Activated CD4-positive, alpha-beta memory T cell treated with anti-CD3 and anti-CD28 coated beads for 36 hours (primary cell): ENCODE measurements around the gene CIAO2A. TPM values are rescaled to one million over a fixed set of nuclear protein-coding genes. Genes with fewer than 3 reads are reported as not detected.

ENCODE experiments used
- CTCF ChIA-PET: fragments of 350-600 bp; sonication (Branson Sonifier 250); formaldehyde crosslinking; loops from one replicate; lab custom pipeline; 2021; ENCODE audit warnings: antibody characterized with exemption, inconsistent platforms; lab: Charles Lee
- POLR2A ChIA-PET: fragments of 350-600 bp; sonication (Branson Sonifier 250); formaldehyde crosslinking; loops from one replicate; lab custom pipeline; 2021; ENCODE audit warnings: antibody characterized with exemption; lab: Charles Lee
- DNase-seq: peaks from one replicate; pipeline ENCODE4 v3.0.0-alpha.2; 2020
- H3K27ac Mint-ChIP-seq: one replicate; pipeline ENCODE4 v1.8.0; 2021; ENCODE audit warnings: mixed read lengths
- H3K27me3 Mint-ChIP-seq: one replicate; pipeline ENCODE4 v1.8.0; 2021; ENCODE audit warnings: mixed read lengths
- H3K36me3 Mint-ChIP-seq: one replicate; pipeline ENCODE4 v1.8.0; 2021; ENCODE audit warnings: mixed read lengths
- H3K4me1 Mint-ChIP-seq: one replicate; pipeline ENCODE4 v1.8.0; 2021; ENCODE audit warnings: low read depth, mixed read lengths
- H3K4me3 Mint-ChIP-seq: one replicate; pipeline ENCODE4 v1.8.0; 2021; ENCODE audit warnings: mild to moderate bottlenecking, mixed read lengths
- H3K9me3 Mint-ChIP-seq: one replicate; pipeline ENCODE4 v1.8.0; 2021; ENCODE audit warnings: mixed read lengths
- intact Hi-C: fragments of 100-400 bp; cut with micrococcal nuclease; formaldehyde crosslinking; loops from one replicate; pipeline ENCODE4 v1.15.1; 2023
- total RNA-seq, 2 experiments: library from RNA; stranded (reverse); gene quantifications; one replicate each; pipeline ENCODE4 v1.2.3, GENCODE V29; 2021

Gene CIAO2A, protein sequence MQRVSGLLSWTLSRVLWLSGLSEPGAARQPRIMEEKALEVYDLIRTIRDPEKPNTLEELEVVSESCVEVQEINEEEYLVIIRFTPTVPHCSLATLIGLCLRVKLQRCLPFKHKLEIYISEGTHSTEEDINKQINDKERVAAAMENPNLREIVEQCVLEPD
- total RNA-seq = 10 to 100 TPM; 95.4 to 97.4 TPM

DNA sequence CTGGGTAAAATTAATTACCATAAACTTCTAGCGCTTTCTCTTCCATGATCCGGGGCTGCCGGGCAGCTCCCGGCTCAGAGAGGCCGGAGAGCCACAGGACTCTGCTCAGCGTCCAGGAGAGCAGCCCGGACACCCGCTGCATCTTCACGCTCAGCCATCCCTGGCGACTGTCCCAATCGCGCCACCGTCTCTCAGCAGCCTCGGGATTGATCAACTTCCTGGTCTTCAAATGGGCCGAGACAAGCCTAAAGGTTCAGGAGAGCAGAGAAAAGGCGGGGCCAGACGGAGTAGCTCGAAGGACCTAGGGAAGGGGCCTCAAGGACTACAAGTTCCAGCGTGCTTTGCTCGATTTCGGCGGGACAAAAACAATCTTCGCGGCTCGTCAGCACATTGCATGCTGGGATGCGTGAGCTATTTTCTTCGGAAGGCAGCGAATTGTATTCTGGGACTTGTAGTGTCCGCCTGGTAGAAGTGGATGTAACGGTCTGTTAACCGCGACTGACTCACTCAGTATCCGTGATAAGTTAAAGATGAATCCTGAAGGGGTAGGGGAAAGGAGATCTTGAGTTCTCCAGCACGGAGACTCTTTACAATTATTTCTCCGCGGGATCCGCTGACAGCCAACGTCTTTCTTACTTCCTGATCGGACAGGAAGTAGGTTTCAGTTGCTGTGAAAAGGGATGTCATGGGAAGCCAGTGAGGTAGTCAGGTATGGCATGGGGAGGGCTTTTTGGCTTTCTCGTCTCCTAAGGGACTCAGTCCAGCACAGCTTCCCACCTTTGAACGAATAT lies at the start of gene CIAO2A:
Gene CIAO2A (minus strand): TSS at position 212 of the 791 bp plus-strand sequence. CDS start 70 bp downstream, at position 142.
- ChIA-PET CTCF (interaction anchor here (0.7 to 1.8 kb wide), 7 partner anchors 18 to 342 kb away, joined by 3 to 15 read pairs (median 4); no protein-coding TSS in a partner anchor), POLR2A (interaction anchor here (0.7 to 2.7 kb wide), 10 partner anchors 17 to 590 kb away, joined by 3 to 8 read pairs (median 4); partner anchors contain the start of genes HERC1 and PPIB)
- intact Hi-C loops = loop anchor here (1.0 to 10.0 kb wide), 10 partner anchors 17 to 909 kb away; partner anchors contain the start of genes HERC1, PCLAF, RAB8B and TRIP4
- H3K27ac Mint-ChIP-seq = peak within 1 kb of the TSS; percentile 97
- no peaks in the 10 kb centered on the region for H3K27me3 Mint-ChIP-seq
- H3K9me3 Mint-ChIP-seq = no peaks in the 10 kb centered on the region
- H3K4me1 Mint-ChIP-seq = peaks cover 62% of the 10 kb centered on the region
- H3K4me3 Mint-ChIP-seq = peak within 1 kb of the TSS; percentile 99
- peak; percentile 98 for DNase-seq
- H3K36me3 Mint-ChIP-seq = peaks cover 6% of the 10 kb centered on the region

DNA sequence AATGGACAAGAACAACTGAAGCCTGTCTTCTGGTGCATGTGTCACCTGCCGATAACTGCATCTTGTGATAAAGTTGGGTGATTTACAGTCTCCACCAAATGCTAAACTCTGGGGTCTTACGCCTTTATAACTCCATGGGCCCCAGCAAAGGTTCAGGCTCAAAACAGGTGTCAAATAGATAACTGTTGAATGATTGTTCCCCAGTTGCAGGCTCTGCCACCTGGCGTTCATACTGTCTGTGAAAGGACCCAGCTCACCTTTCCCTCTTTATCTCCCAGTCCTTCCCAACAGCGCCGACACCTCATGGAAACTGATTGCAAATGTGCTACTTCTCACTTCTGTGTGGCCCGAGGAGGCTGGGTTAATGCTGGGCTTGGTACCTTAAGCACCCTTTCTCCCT lies 49.6 kb upstream of the CIAO2A start:
- H3K9me3 Mint-ChIP-seq = no peaks in the 10 kb centered on the region
- ChIA-PET POLR2A (no interaction called here), CTCF (no interaction called here)
- peaks cover 3% of the 10 kb centered on the region for H3K36me3 Mint-ChIP-seq
- H3K27me3 Mint-ChIP-seq = no peaks in the 10 kb centered on the region
- no peak overlapping the region for H3K4me3 Mint-ChIP-seq
- H3K27ac Mint-ChIP-seq = no peak overlapping the region
- DNase-seq = no peak
- no peaks in the 10 kb centered on the region for H3K4me1 Mint-ChIP-seq
- intact Hi-C loops = no loop called here

DNA sequence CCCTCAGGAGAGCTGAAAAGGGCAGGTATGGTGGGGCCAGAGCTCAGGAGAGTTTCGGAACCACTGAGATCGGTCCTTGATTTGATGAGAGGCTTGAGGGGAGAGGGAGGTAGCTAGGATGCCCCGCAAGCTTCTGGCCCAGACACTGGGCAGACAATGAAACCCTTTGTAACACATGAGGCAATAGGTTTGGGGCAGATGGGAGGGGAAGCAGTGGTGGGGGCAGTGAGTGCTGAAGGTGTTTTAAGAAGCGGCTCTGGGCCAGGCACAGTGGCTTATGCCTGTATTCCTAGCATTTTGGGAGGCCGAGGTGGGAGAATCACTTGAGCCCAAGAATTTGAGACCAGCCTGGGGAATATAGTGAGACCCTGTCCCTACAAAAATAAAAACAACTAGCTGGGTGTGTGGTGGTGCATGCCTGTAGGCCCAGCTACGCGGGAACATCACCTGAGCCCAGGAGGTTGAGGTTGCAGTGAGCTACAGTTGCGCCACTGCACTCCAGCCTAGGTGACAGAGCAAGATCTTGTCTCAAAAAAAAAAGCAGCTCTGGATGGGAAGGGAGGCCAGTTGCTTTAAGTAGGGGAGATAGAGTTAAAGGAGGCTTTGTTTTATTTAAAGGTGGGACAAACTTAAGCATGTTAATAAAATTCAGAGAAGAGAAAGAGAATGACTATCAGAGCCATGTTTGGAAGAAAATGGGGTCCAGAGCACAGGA lies 48.3 kb upstream of the CIAO2A start:
- no peak overlapping the region for H3K4me3 Mint-ChIP-seq
- ChIA-PET POLR2A (interaction anchor here (0.6 kb wide), 1 partner anchor 29 kb away, joined by 3 read pairs; no protein-coding TSS in a partner anchor), CTCF (interaction anchor here (0.7 kb wide), 1 partner anchor 74 kb away, joined by 3 read pairs; no protein-coding TSS in a partner anchor)
- no peak overlapping the region for H3K27ac Mint-ChIP-seq
- no peaks in the 10 kb centered on the region for H3K9me3 Mint-ChIP-seq
- H3K27me3 Mint-ChIP-seq = no peaks in the 10 kb centered on the region
- no peak for DNase-seq
- intact Hi-C loops = no loop called here
- H3K36me3 Mint-ChIP-seq = peaks cover 8% of the 10 kb centered on the region
- H3K4me1 Mint-ChIP-seq = no peaks in the 10 kb centered on the region

DNA sequence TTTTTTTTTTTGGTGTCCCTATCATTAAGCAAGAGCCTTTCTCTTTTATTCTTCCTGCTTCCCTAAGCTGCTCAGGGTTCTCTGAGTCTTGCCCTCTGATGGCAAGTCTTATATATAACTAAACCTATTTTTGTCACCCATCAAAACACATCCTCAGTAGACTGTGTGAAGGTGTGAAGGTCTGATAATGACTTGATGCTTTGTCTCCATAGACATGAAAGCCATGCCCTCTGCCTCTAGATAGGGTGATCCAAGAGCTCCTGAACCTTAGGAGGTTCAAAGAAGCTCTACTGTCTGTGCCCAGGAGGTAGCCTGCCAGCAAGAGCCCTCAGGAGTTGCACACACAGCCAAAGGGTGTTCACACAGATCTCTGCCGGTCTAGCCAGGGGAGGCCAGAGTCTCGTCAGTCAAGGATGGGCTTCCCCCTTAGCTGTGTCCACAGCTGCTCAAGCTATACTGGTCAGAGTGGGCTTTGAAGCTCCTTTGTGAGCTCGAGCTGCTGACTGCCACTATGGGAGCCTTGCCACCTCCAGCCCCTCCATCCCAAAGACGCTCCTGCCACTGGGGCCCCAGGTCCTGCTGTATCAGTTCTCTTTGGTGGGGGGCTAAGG lies 44.8 kb upstream of the CIAO2A start:
- no peak for DNase-seq
- CTCF ChIA-PET = interaction anchor here (0.6 to 0.7 kb wide), 2 partner anchors 16 to 17 kb away, joined by 3 to 5 read pairs; no protein-coding TSS in a partner anchor
- H3K9me3 Mint-ChIP-seq = no peaks in the 10 kb centered on the region
- H3K4me3 Mint-ChIP-seq = no peak overlapping the region
- intact Hi-C loops = no loop called here
- no peaks in the 10 kb centered on the region for H3K4me1 Mint-ChIP-seq
- no peak overlapping the region for H3K27ac Mint-ChIP-seq
- H3K36me3 Mint-ChIP-seq = peaks cover 15% of the 10 kb centered on the region
- POLR2A ChIA-PET = interaction anchor here (0.6 kb wide), 1 partner anchor 1045 kb away, joined by 3 read pairs; no protein-coding TSS in a partner anchor
- H3K27me3 Mint-ChIP-seq = no peaks in the 10 kb centered on the region

DNA sequence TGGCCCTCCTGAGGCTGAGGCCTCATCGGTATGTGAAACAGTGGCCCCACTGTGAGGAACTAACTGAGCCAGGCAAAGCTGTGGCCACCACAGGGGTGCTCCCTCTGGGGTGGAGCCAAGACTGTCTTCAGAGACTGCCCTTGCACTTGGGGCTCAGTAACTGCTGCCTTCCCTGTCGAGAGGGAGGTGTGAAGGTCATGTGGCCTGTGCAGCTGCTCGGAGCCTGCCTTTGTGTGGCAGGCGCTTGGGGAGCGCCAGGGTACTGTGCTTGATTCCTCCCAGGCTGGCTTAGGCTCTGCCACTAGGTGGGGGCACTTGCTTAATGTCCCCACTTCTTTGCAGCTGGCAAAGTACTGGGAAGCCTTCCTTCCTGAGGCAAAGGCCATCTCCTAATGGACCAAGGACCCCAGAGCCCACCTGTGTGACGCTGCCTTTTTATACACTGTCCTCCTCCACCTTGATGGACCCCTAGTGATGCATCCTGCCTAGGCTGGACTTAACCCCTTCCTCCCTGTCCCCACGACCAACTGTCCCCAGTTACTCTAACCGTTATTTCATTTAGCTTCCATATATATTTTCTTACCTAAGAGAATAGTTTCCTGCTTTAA lies 43.7 kb upstream of the CIAO2A start:
- no peak for DNase-seq
- Mint-ChIP-seq H3K4me3 (no peak overlapping the region), H3K27me3 (no peaks in the 10 kb centered on the region), H3K27ac (no peak overlapping the region), H3K9me3 (no peaks in the 10 kb centered on the region), H3K36me3 (peaks cover 21% of the 10 kb centered on the region), H3K4me1 (no peaks in the 10 kb centered on the region)
- POLR2A ChIA-PET = no interaction called here
- CTCF ChIA-PET = interaction anchor here (0.6 to 1.0 kb wide), 2 partner anchors 16 kb away, joined by 5 read pairs; no protein-coding TSS in a partner anchor
- intact Hi-C loops = no loop called here

DNA sequence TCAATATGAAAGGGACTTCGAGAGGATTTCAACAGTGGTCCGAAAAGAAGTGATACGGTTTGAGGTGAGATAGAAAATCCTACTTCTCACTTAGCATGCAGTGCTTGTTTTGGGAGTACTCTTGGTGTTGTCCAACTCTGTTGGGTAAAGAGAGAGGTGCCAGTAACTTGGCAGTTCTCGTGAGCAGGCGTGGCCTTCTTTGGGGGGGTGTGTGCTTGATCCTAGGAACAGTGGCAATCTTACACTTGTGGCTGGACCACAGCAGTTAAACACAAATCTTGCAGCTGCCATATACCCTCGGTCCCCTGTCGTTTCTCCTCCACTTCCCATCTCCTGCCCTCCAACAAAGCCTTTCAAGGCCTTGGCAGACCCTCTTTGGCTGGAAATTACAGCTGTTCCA lies 42.7 kb upstream of the CIAO2A start:
- H3K4me1 Mint-ChIP-seq = no peaks in the 10 kb centered on the region
- ChIA-PET CTCF (no interaction called here), POLR2A (no interaction called here)
- peaks cover 30% of the 10 kb centered on the region for H3K36me3 Mint-ChIP-seq
- intact Hi-C loops = no loop called here
- DNase-seq = no peak
- no peak overlapping the region for H3K27ac Mint-ChIP-seq
- no peak overlapping the region for H3K4me3 Mint-ChIP-seq
- no peaks in the 10 kb centered on the region for H3K27me3 Mint-ChIP-seq
- no peaks in the 10 kb centered on the region for H3K9me3 Mint-ChIP-seq

DNA sequence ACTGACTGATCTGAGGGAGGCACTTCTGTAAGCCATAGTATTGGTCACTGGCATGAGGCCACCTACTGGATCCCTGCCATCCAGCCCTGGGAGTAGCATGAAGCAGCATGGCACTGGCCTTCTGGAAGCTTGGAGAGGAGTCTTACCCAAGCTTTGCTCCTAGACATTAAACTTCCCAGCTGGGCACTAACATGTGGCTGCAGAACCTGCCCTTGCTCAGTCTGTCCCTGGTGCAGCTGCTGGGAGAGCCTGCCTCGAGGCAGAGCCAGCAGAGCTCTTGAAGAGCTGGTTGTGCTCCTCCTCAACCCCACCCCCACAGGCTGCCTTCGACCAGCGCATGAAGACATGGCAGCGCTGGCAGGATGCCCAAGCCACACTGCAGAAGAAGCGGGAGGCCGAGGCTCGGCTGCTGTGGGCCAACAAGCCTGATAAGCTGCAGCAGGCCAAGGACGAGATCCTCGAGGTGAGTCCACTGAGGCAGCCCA lies 40.7 kb upstream of the CIAO2A start:
- H3K9me3 Mint-ChIP-seq = no peaks in the 10 kb centered on the region
- no peak overlapping the region for H3K4me3 Mint-ChIP-seq
- CTCF ChIA-PET = no interaction called here
- no peaks in the 10 kb centered on the region for H3K4me1 Mint-ChIP-seq
- no peak overlapping the region for H3K27ac Mint-ChIP-seq
- H3K27me3 Mint-ChIP-seq = no peaks in the 10 kb centered on the region
- POLR2A ChIA-PET = no interaction called here
- intact Hi-C loops = no loop called here
- H3K36me3 Mint-ChIP-seq = peaks cover 36% of the 10 kb centered on the region
- DNase-seq = no peak

DNA sequence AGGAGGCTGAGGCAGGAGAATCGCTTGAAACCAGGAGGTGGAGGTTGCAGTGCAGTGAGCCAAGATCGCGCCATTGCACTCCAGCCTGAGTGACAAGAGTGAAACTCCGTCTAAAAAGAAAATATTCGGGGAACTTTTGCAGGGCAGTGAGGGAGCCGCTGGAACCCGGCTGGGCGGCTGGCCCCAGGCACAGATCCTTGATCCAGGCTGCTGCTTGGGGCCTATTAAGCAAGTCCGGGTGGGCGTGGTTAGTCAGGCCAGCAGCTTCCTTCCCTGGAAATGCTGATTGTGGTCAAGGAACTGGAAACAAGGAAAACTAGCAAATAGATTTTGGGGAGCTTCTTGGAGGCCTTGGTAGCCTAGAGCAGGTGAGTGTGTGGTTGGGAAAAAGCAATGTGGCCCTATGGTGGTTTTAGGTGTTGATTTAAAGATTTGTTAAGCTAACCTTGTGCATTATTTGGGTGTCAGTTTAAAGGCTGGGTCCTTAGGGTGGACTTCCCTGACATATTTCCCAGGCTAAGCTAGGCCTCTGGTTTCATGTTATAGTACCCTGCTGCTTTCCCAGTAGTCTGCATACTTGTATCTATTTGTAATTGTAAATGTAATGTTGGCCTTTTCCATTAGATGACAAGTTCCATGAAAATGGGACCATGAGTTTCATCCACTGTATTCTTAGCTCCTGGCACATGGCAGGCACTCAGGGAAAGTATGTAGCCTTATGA lies 40.1 kb upstream of the CIAO2A start:
- POLR2A ChIA-PET = no interaction called here
- CTCF ChIA-PET = no interaction called here
- intact Hi-C loops = no loop called here
- Mint-ChIP-seq H3K27me3 (no peaks in the 10 kb centered on the region), H3K36me3 (peaks cover 36% of the 10 kb centered on the region), H3K4me3 (no peak overlapping the region), H3K9me3 (no peaks in the 10 kb centered on the region), H3K27ac (no peak overlapping the region), H3K4me1 (no peaks in the 10 kb centered on the region)
- DNase-seq = no peak

DNA sequence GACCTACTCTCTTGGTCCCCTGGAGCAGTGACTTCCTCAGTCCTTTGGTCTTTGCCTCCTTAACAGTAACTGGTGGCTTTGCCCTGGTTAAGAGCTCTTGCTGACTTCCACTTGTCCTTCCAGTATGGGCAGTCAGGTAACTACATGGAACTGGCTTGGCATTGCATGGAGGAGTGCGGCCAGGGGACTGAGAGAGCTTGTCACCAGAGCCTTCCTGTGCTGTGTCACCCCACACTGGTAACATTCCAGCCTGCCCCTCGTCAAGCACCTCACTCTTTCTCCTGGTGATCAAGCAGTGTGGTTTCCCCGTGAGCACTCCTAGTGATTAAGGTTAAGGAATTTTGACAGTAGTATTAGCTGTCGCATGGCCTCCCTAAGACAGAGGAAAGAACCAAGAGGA lies 38.6 kb upstream of the CIAO2A start:
- POLR2A ChIA-PET = no interaction called here
- no peak for DNase-seq
- H3K4me1 Mint-ChIP-seq = no peaks in the 10 kb centered on the region
- H3K9me3 Mint-ChIP-seq = no peaks in the 10 kb centered on the region
- H3K27me3 Mint-ChIP-seq = no peaks in the 10 kb centered on the region
- intact Hi-C loops = no loop called here
- H3K27ac Mint-ChIP-seq = no peak overlapping the region
- no peak overlapping the region for H3K4me3 Mint-ChIP-seq
- CTCF ChIA-PET = interaction anchor here (3.6 kb wide), 1 partner anchor 21 kb away, joined by 16 read pairs; no protein-coding TSS in a partner anchor
- peaks cover 41% of the 10 kb centered on the region for H3K36me3 Mint-ChIP-seq

DNA sequence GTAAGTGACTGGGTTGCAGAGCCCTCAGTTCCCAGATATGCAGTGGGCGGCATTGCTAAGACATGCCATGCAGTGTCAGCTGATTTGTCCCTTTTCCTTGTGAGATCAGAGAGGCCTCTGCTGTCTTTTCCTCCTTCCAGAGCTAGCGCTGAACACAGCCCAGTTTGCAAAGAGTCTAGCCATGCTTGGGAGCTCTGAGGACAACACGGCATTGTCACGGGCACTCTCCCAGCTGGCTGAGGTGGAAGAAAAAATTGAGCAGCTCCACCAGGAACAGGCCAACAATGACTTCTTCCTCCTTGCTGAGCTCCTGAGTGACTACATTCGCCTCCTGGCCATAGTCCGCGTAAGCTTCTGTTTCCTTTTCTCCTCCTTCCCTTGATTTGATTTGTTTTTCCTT lies 37.9 kb upstream of the CIAO2A start:
- no peak overlapping the region for H3K4me3 Mint-ChIP-seq
- no peaks in the 10 kb centered on the region for H3K27me3 Mint-ChIP-seq
- ChIA-PET CTCF (interaction anchor here (1.3 to 3.6 kb wide), 2 partner anchors 18 to 22 kb away, joined by 7 to 16 read pairs; no protein-coding TSS in a partner anchor), POLR2A (no interaction called here)
- intact Hi-C loops = no loop called here
- no peak overlapping the region for H3K27ac Mint-ChIP-seq
- H3K36me3 Mint-ChIP-seq = peaks cover 38% of the 10 kb centered on the region
- no peaks in the 10 kb centered on the region for H3K4me1 Mint-ChIP-seq
- no peaks in the 10 kb centered on the region for H3K9me3 Mint-ChIP-seq
- DNase-seq = no peak
